Kidney (tissue), 14 donors: ENCODE measurements around the gene VPS16. TPM values are rescaled to one million over a fixed set of nuclear protein-coding genes. Genes with fewer than 3 reads are reported as not detected.

Source experiments
- DNase-seq, 5 donors: peaks; one replicate each; pipeline ENCODE4 v3.0.0-alpha.2; 2013 to 2020
- FAIRE-seq: peaks from 2 replicates; lab custom pipeline; 2012; peaks lifted over from hg19 to GRCh38; lab: Jason Lieb, UNC
- H3K27ac ChIP-seq, 2 donors: one replicate each; pipeline ENCODE4 v1.7.0; 2013; ENCODE audit warnings: low read depth in 2 of 2, low read length in 2 of 2, inconsistent platforms in 1 of 2
- H3K27me3 ChIP-seq: one replicate; pipeline ENCODE4 v1.7.1; 2013; ENCODE audit warnings: low read length, inconsistent platforms; ENCODE audit not compliant: control insufficient read depth, insufficient read depth
- H3K36me3 ChIP-seq, 3 donors: one replicate each; pipeline versions ENCODE4 v1.7.0 to v1.7.1; 2013; ENCODE audit warnings: low read length in 3 of 3, control low read depth in 1 of 3, inconsistent platforms in 1 of 3; ENCODE audit not compliant: insufficient read depth in 3 of 3, control insufficient read depth in 2 of 3
- H3K4me1 ChIP-seq, 3 donors: one replicate each; pipeline versions ENCODE4 v1.7.0 to v1.7.1; 2013; ENCODE audit warnings: low read length in 3 of 3, inconsistent platforms in 1 of 3, low read depth in 1 of 3; ENCODE audit not compliant: control insufficient read depth in 2 of 3, insufficient read depth in 2 of 3
- H3K4me3 ChIP-seq, 3 donors: one replicate each; pipeline versions ENCODE4 v1.7.0 to v1.8.1; 2013; ENCODE audit warnings: low read length in 3 of 3, control low read depth in 1 of 3, inconsistent platforms in 1 of 3
- H3K9ac ChIP-seq, 3 donors: one replicate each; pipeline versions ENCODE4 v1.7.0 to v1.7.1; 2013; ENCODE audit warnings: low read length in 3 of 3, control low read depth in 1 of 3, inconsistent platforms in 1 of 3
- H3K9me3 ChIP-seq, 3 donors: one replicate each; pipeline versions ENCODE4 v1.7.0 to v1.7.1; 2013; ENCODE audit warnings: low read length in 3 of 3, control low read depth in 1 of 3, inconsistent platforms in 1 of 3; ENCODE audit not compliant: control insufficient read depth in 2 of 3, insufficient read depth in 1 of 3
- CTCF ChIP-seq: IDR thresholded peaks from 3 replicates; pipeline ENCODE4 v1.5.1; 2012; ENCODE audit warnings: mild to moderate bottlenecking, moderate library complexity, borderline replicate concordance; ENCODE audit not compliant: insufficient read depth; ENCODE audit errors: extremely low read depth
- intact Hi-C: fragments of 100-400 bp; cut with DNase I; formaldehyde crosslinking; loops from one replicate; pipeline ENCODE4 v1.11.1; 2022
- polyA plus RNA-seq: library from polyadenylated mRNA; stranded (reverse); fragments of 350-450 nt; fragmentation: Illumina TruSeq; extraction: RNeasy Lipid Tissue Mini Kit (QIAGEN cat#74804); gene quantifications from one replicate; pipeline ENCODE4 v1.2.3, GENCODE V29; 2014; ENCODE audit warnings: low read depth, low replicate concordance; ENCODE audit not compliant: insufficient read depth
- total RNA-seq: library from RNA; stranded (reverse); fragmentation: NEBNext Ultra II Directional; extraction: Animal tissue kit (Norgen Biotek cat#: 25700); gene quantifications from one replicate; pipeline ENCODE4 v1.2.1, GENCODE V29; 2021
- donor health status: control.
- donor health status: control.
- donor health status: control.
- donor health status: control.
- donor health status: control.
- donor health status: DM: yes; HTN: yes; CAD: no.
- donor health status: Normal renal cell carcinoma (clear cell type).

The VPS16 gene
- total and polyA plus RNA-seq, 2 donors from 2014 or later, result 38.6 to 38.8 TPM

GRCh38 chr20:2846698-2847097 is 6.2 kb downstream of the VPS16 start:
- no peak for TF ChIP-seq CTCF
- peaks cover 0 to 4% (median 0%) of the 10 kb centered on the region in 3 donors for H3K36me3 ChIP-seq
- intact Hi-C loops, result no loop called here
- H3K9me3 ChIP-seq, result no peaks in the 10 kb centered on the region
- no peak overlapping the region for H3K9ac ChIP-seq
- no peak for DNase-seq
- no peak for FAIRE-seq
- H3K4me3 ChIP-seq, result no peak overlapping the region
- no peak overlapping the region for H3K27ac ChIP-seq
- no peaks in the 10 kb centered on the region for H3K27me3 ChIP-seq
- H3K4me1 ChIP-seq, result no peaks in the 10 kb centered on the region

- Histone ChIP-seq H3K4me3 (no peak overlapping the region), H3K9me3 (no peaks in the 10 kb centered on the region), H3K27me3 (no peaks in the 10 kb centered on the region), H3K27ac (no peak overlapping the region), H3K36me3 (peaks cover 0 to 4% (median 0%) of the 10 kb centered on the region in 3 donors), H3K4me1 (no peaks in the 10 kb centered on the region), H3K9ac (no peak overlapping the region)
- intact Hi-C loops, result no loop called here
- DNase-seq (no peak), FAIRE-seq (no peak)
- TF ChIP-seq CTCF, result no peak
Observed at GRCh38 chr20:2847802-2848201, 7.3 kb downstream of the VPS16 start.

GRCh38 chr20:2849529-2849928 is 9.0 kb downstream of the VPS16 start:
- intact Hi-C loops, result no loop called here

More at GRCh38 chr20:2849529-2849928, 9.0 kb downstream of the VPS16 start:
- Histone ChIP-seq H3K4me3 (no peak overlapping the region), H3K27me3 (no peaks in the 10 kb centered on the region), H3K9me3 (no peaks in the 10 kb centered on the region), H3K9ac (no peak overlapping the region), H3K27ac (no peak overlapping the region), H3K36me3 (peaks cover 0 to 3% (median 0%) of the 10 kb centered on the region in 3 donors), H3K4me1 (no peaks in the 10 kb centered on the region)
- FAIRE-seq, result no peak
- no peak for DNase-seq
- no peak for TF ChIP-seq CTCF
